IPS-20b (cell line): ENCODE measurements around the gene CADPS.

Source experiments
- H3K27ac ChIP-seq: one replicate; pipeline ENCODE4 v1.5.1; 2013; ENCODE audit warnings: low read length
- H3K27me3 ChIP-seq: 2 replicates; pipeline ENCODE4 v1.6.1; 2013; ENCODE audit warnings: mild to moderate bottlenecking, low read length, inconsistent platforms; ENCODE audit not compliant: insufficient read depth
- H3K36me3 ChIP-seq: 2 replicates; pipeline ENCODE4 v1.6.1; 2013; ENCODE audit warnings: low read depth, mild to moderate bottlenecking, inconsistent platforms, low read length, moderate library complexity; ENCODE audit not compliant: insufficient read depth
- H3K4me1 ChIP-seq: 2 replicates; pipeline ENCODE4 v1.6.1; 2013; ENCODE audit warnings: mild to moderate bottlenecking, control low read depth, inconsistent platforms, low read length, moderate library complexity; ENCODE audit not compliant: insufficient read depth
- H3K4me3 ChIP-seq: 2 replicates; pipeline ENCODE4 v1.5.1; 2013; ENCODE audit warnings: mild to moderate bottlenecking, low read length, inconsistent platforms
- H3K9ac ChIP-seq: 2 replicates; pipeline ENCODE4 v1.6.1; 2013; ENCODE audit warnings: low read depth, mild to moderate bottlenecking, inconsistent platforms, low read length, moderate library complexity
- H3K9me3 ChIP-seq: 2 replicates; pipeline ENCODE4 v1.6.1; 2013; ENCODE audit warnings: mild to moderate bottlenecking, low read depth, low read length, inconsistent platforms; ENCODE audit not compliant: insufficient read depth

CADPS gene

DNA sequence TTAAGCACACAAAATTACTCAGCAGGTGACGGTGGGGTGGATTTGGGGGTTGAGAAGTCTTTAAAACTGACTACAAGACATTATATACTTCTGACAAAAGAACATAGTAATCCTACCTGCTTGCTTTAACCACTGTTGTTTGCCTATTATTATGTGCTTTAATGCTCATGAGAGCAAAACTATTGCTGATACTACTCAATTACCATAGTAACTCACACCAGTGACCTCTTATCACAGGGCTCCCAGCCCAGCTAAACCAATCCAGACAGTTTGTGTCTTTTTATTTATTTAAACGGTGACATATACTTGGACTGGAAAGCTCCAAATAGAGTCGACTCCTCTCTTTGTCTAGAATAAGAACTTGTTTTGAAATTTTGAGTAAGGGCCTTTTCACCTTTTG, 459.1 kb downstream of the CADPS start:
- H3K4me3 ChIP-seq = peak overlapping the region; percentile 52
- H3K27me3 ChIP-seq = peaks cover 73% of the 10 kb centered on the region
- H3K9ac ChIP-seq = peak overlapping the region; percentile 4; the same call in 1 of the 2 replicates
- H3K27ac ChIP-seq = no peak overlapping the region
- peaks cover 22% of the 10 kb centered on the region for H3K4me1 ChIP-seq
- no peaks in the 10 kb centered on the region for H3K36me3 ChIP-seq
- H3K9me3 ChIP-seq = no peaks in the 10 kb centered on the region

DNA sequence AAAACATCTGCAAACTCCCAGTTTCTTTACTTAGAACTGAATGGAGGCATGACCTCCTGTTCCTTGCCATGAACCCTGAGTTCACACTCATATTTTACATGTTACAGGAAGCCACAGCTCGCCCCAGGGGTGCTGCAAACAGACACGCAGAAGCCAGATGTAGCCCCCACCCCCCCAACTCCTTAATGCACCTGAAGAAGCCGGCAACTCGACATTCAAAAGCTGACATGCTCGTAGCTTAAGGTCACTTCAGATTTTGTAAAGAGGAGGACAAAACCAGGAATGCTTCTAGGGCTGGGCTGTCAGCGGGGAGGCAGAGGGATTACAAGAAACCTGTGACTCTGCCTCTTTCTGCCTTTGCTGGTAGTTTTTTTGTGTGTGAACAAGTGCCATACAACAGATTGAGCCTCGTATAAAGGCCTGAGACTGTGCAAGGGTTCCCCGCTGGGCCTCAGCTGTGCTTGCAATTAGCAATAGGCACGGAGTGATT, 459.9 kb downstream of the CADPS start:
- Histone ChIP-seq H3K4me1 (peaks cover 22% of the 10 kb centered on the region), H3K36me3 (no peaks in the 10 kb centered on the region), H3K9ac (peak overlapping the region; percentile 56; the same call in 1 of the 2 replicates), H3K27ac (no peak overlapping the region), H3K9me3 (no peaks in the 10 kb centered on the region), H3K4me3 (peak overlapping the region; percentile 52), H3K27me3 (peaks cover 72% of the 10 kb centered on the region)

DNA sequence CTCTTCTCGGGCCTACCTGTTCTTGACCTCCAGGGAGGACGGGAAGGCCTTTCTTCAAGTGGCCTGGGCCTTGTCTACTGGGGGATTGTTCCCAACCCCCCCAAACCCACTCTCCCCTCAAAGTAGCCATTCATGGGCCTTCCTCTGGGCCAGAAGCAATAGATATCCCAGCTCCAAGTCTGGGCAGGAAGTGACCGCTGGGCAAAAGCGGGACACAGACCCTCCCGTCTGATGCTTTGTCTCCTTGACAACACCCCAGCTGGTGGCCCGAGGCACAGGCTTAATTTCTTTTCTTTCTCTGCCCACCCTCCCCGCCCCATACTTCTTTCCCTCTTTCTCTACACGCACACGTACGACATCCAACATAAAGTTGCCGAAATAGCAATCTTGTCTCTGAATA, 460.4 kb downstream of the CADPS start:
- Histone ChIP-seq H3K36me3 (no peaks in the 10 kb centered on the region), H3K9ac (peak overlapping the region; percentile 21; the same call in 1 of the 2 replicates), H3K9me3 (no peaks in the 10 kb centered on the region), H3K4me3 (peak overlapping the region; percentile 52), H3K4me1 (peaks cover 22% of the 10 kb centered on the region), H3K27me3 (peaks cover 70% of the 10 kb centered on the region), H3K27ac (no peak overlapping the region)

DNA sequence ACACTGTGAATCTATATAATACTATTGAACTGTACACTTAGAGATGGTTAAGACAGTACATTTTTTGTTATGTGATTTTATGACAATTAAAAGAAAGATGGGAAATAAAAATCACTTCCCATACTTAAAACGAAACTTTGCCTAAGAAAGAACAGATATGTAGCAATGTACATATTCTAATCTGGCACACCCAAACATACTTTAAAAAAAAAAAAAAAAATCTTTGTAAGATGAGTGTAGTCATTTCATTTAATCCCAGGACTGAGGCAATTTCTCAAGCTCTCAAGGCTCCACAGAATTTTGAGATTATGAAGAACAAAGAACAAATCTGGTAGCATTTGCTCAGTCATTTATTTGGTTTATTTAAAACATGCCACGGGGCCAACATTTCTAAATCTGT, 461.5 kb downstream of the CADPS start:
- no peaks in the 10 kb centered on the region for H3K9me3 ChIP-seq
- H3K9ac ChIP-seq = no peak overlapping the region
- H3K36me3 ChIP-seq = no peaks in the 10 kb centered on the region
- peaks cover 22% of the 10 kb centered on the region for H3K4me1 ChIP-seq
- H3K27me3 ChIP-seq = peaks cover 70% of the 10 kb centered on the region
- no peak overlapping the region for H3K4me3 ChIP-seq
- no peak overlapping the region for H3K27ac ChIP-seq

DNA sequence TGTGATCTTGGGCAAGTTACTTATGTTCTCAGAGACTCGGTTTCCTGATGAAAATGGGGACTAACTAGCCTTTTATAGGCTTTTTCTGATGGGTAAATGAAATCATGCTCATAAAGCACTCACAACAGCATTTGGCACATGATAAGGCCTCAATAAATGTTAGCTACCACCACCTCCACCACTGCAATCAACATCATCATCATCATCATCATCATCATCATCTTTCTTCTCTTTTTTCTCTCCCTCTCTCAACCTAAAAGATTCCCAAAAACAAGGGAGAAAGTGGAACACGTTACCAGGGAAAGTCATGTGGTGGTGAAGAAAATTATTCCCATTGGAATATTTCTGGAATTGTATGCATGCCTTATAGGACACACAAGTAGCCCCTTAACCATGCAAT, 468.3 kb downstream of the CADPS start:
- no peaks in the 10 kb centered on the region; the same call in 1 of the 2 replicates for H3K4me1 ChIP-seq
- H3K9ac ChIP-seq = no peak overlapping the region
- no peaks in the 10 kb centered on the region for H3K9me3 ChIP-seq
- no peak overlapping the region for H3K27ac ChIP-seq
- H3K36me3 ChIP-seq = no peaks in the 10 kb centered on the region
- no peak overlapping the region for H3K4me3 ChIP-seq
- H3K27me3 ChIP-seq = peaks cover 44% of the 10 kb centered on the region; the same call in 1 of the 2 replicates

DNA sequence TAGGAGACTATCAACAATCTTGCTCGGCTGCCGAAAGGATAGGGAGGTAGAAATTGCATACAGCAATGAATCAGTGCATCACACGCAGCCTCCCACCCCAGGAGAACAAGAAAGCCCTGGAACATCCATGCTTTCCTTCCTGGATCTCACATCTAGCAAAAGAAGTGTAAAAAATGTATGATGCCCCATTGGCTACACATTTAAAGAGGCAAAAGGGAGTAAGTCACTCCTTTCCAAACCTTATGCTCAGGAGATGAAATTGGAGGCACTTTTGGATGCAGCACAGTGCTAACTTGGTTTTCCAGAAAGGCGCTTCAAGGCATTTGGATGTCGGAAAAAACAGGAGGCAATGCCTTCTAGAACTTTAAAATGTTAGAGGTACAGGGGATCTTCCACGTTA, 469.6 kb downstream of the CADPS start:
- Histone ChIP-seq H3K4me3 (no peak overlapping the region), H3K27ac (no peak overlapping the region), H3K27me3 (peaks cover 35% of the 10 kb centered on the region; the same call in 1 of the 2 replicates), H3K4me1 (no peaks in the 10 kb centered on the region), H3K9ac (no peak overlapping the region), H3K9me3 (no peaks in the 10 kb centered on the region), H3K36me3 (no peaks in the 10 kb centered on the region)

DNA sequence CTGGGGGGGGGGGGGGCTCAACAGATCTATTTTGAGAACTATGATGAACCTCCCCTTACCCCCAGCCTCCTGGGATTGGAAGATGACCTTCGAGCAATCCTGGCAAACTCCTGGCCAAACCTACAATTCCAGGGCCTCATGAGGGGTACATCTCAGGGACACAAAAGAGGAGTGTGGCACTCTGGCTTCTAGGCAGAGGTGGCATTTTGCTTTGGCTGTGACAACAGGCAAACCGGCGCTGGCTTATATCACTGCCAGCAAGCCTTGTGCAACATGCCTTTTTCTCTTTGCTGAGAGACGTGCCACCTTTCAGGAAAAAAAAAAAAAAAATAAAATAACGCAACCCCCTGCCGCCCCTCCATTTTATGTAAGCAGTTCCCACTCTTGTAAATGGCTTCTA, 470.1 kb downstream of the CADPS start:
- Histone ChIP-seq H3K27ac (no peak overlapping the region), H3K4me3 (no peak overlapping the region), H3K9me3 (no peaks in the 10 kb centered on the region), H3K36me3 (no peaks in the 10 kb centered on the region), H3K4me1 (no peaks in the 10 kb centered on the region), H3K27me3 (peaks cover 31% of the 10 kb centered on the region; the same call in 1 of the 2 replicates), H3K9ac (no peak overlapping the region)

DNA sequence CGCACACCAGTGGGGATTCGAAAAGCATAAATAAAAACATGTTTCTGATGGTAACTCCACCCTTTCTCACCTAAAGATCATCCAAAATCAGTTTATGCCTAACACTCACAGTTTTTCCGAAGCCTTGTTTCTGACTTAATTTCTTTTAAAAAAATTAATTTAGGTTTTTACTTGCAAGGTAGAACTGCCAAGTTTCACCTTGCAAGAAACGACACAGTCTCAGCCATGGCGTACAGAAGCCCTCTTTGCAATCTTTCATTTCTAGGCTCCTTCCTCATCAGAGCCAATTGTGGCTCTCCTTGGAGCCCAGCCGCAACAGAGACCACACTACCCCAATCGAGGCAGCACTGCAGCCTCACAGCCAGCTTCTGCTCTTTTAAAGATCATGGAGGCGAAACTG, 470.9 kb downstream of the CADPS start:
- peaks cover 24% of the 10 kb centered on the region; the same call in 1 of the 2 replicates for H3K27me3 ChIP-seq
- H3K27ac ChIP-seq = no peak overlapping the region
- no peaks in the 10 kb centered on the region for H3K9me3 ChIP-seq

DNA sequence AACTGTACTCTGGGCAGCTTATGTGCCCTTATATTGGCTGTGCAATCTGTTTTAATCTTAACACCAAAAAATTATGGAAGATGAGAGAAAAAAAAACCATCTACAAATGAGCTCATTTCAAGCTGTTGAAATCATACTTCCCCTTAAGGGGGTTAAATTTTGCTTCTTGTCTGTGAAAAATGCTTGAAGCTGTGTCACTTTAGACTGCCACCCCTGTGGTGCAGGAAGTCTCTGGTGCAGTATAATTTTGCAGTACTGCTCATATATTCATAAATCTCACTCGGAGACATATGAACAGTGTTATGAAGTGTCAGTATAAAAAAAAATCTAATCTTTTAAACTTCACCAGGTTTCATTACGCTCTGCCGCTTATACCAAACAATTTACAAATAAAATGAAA, 471.5 kb downstream of the CADPS start:
- Histone ChIP-seq H3K9ac (no peak overlapping the region), H3K9me3 (no peaks in the 10 kb centered on the region), H3K27me3 (peaks cover 19% of the 10 kb centered on the region; the same call in 1 of the 2 replicates), H3K36me3 (no peaks in the 10 kb centered on the region), H3K27ac (no peak overlapping the region), H3K4me3 (no peak overlapping the region), H3K4me1 (no peaks in the 10 kb centered on the region)

More for the DNA sequence above, 470.9 kb downstream of the CADPS start:
- Histone ChIP-seq H3K9ac (no peak overlapping the region), H3K4me1 (no peaks in the 10 kb centered on the region), H3K4me3 (no peak overlapping the region), H3K36me3 (no peaks in the 10 kb centered on the region)

DNA sequence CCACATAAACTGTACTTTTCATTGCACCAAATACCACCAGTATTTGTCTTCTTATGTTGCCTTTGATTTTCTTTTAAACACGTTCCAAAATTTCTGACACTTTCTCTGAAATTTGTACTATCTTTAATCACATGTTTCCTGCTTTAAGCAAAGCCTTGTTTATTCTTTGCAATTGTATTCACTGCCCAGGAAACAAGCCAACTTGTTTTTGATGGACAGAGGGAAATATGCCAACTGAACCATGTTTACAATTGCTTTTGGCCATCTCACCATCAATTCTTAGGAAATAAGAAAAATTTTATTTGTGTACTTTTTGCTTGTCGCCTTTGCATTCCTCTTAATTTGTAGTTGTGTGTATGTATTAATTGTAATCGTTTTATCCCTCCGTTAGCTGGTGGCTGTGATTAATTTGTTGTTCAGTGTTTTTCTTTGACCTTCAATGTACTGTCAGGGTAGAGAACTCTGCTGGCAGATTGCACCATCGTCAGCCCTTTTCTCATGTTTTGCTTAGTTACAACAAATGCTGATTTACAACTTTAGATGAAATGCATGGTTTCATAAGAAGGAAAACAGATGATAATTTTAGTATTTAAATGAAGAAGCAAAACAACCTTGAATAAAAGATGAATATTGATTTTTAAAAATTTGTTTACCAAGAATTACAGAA, 482.5 kb downstream of the CADPS start:
- no peak overlapping the region for H3K27ac ChIP-seq
- no peaks in the 10 kb centered on the region for H3K9me3 ChIP-seq
- no peaks in the 10 kb centered on the region for H3K36me3 ChIP-seq
- no peak overlapping the region for H3K9ac ChIP-seq
- no peaks in the 10 kb centered on the region for H3K27me3 ChIP-seq
- H3K4me1 ChIP-seq = no peaks in the 10 kb centered on the region
- no peak overlapping the region for H3K4me3 ChIP-seq

DNA sequence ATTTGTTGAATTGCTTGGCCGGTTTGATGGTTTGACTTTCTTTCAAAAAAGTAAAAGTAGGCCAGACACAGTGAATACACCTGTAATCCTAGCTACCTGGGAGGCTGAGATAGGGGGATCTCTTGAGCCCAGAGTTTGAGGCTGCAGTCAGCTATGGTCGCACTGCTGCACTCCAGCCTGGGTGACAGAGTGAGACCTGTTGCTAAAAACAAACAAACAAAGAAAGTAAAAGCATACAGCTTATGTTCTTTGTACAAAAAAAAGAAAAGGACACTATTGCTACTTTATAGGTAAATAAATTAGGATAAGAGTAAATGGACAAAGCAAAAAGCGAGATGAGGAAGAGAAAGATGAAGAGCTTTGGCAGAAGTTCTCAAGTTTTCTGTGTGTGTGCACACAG, 488.0 kb downstream of the CADPS start:
- Histone ChIP-seq H3K4me1 (no peaks in the 10 kb centered on the region), H3K27ac (no peak overlapping the region), H3K36me3 (no peaks in the 10 kb centered on the region), H3K4me3 (no peak overlapping the region), H3K9me3 (no peaks in the 10 kb centered on the region), H3K9ac (no peak overlapping the region), H3K27me3 (peaks cover 21% of the 10 kb centered on the region)

DNA sequence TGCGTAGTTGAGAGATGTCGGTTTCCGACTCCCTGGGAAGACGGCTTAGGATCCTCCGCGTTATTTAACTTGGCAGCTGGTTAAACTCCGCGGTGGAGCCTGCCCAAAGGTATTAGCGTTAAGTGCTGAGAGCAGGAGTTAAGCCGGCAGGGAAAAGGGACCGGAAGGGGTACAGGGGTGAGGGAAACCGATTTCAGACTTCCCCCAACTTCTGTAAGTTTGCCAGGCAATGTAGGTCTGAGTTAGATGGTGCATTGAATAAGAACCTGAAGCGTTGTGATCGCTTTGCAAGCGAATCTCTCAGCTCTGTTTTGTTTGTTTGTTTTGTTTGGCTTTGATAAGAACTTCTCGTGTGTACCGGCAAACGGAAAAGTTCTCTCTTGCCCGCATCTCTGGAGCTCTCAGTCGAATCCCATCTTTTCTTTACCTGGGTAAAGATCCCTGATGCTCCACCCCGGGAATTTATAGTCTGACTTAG, 495.9 kb downstream of the CADPS start:
- no peak overlapping the region for H3K9ac ChIP-seq
- peaks cover 94% of the 10 kb centered on the region for H3K27me3 ChIP-seq
- H3K27ac ChIP-seq = no peak overlapping the region
- H3K4me1 ChIP-seq = peaks cover 33% of the 10 kb centered on the region; the same call in 1 of the 2 replicates
- H3K9me3 ChIP-seq = peaks cover 4% of the 10 kb centered on the region; the same call in 1 of the 2 replicates
- no peaks in the 10 kb centered on the region for H3K36me3 ChIP-seq
- peak overlapping the region; percentile 42 for H3K4me3 ChIP-seq
